Measurements from ENCODE around the gene ARHGAP6. TPM values are rescaled to one million over a fixed set of nuclear protein-coding genes. Genes with fewer than 3 reads are reported as not detected.

Gene ARHGAP6
- total and polyA plus RNA-seq, 9 of the 15 experiments (the other 6 are each of a cell fraction or from before 2014, with no cell fraction given): 12.5 to 63.6 (median 41.8) TPM

DNA sequence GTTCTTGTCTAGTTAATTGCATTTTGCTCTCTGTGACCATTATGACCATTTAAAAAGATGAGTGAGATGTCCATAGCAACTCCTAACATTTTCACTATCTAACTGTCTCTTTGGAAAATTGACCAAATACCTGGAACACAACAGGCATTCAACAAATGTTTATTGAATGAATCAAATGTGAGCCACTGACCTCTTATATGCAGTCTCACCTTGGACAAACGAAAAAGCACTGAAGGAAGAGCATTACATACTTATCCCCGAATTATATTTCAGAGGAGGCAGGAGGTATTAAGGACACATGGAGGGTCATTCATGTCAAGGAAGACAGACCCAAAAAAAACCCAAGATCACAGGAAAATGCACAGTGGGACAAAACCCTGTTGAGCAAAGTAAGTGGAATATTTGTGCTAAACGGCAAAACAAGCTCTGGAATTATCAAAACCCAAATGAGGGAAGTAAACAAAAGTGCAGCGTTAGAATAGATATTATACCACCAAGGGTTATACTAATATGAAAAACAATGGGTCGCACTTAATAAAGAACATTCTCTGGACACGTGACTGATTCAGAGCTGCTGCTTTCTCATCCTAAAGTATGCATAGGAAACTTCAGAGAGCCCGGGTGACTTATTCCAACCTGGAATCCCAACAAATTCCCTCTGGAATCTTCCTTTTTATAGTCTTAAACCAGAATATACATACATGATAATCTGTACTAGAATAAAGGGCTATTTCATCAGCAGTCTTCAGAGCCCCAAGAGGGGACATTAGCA is 240.6 kb downstream of the ARHGAP6 start (continued):
- TF ChIP-seq, protein P1, sequence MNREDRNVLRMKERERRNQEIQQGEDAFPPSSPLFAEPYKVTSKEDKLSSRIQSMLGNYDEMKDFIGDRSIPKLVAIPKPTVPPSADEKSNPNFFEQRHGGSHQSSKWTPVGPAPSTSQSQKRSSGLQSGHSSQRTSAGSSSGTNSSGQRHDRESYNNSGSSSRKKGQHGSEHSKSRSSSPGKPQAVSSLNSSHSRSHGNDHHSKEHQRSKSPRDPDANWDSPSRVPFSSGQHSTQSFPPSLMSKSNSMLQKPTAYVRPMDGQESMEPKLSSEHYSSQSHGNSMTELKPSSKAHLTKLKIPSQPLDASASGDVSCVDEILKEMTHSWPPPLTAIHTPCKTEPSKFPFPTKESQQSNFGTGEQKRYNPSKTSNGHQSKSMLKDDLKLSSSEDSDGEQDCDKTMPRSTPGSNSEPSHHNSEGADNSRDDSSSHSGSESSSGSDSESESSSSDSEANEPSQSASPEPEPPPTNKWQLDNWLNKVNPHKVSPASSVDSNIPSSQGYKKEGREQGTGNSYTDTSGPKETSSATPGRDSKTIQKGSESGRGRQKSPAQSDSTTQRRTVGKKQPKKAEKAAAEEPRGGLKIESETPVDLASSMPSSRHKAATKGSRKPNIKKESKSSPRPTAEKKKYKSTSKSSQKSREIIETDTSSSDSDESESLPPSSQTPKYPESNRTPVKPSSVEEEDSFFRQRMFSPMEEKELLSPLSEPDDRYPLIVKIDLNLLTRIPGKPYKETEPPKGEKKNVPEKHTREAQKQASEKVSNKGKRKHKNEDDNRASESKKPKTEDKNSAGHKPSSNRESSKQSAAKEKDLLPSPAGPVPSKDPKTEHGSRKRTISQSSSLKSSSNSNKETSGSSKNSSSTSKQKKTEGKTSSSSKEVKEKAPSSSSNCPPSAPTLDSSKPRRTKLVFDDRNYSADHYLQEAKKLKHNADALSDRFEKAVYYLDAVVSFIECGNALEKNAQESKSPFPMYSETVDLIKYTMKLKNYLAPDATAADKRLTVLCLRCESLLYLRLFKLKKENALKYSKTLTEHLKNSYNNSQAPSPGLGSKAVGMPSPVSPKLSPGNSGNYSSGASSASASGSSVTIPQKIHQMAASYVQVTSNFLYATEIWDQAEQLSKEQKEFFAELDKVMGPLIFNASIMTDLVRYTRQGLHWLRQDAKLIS (CRISPR knock-in tag; IDR thresholded peaks at IDR 0.05): no peak
- TF ChIP-seq POLR3A (IDR thresholded peaks at IDR 0.05; ENCODE audit: borderline replicate concordance, extremely low read depth, insufficient read depth, insufficient read length) (no peak), POLR2H (tag; IDR thresholded peaks at IDR 0.05; ENCODE audit: low read depth) (0 out of 2 replicates have a peak, but pooled peaks have one; percentile 20), ARNT (IDR thresholded peaks at IDR 0.05) (no peak), CBFA2T2 (conservative IDR thresholded peaks at IDR 0.05) (0 out of 2 replicates have a peak, but pooled peaks have one; percentile 13), MTA1 (IDR thresholded peaks at IDR 0.05; ENCODE audit: borderline replicate concordance) (no peak), POLR2G (IDR thresholded peaks at IDR 0.05; ENCODE audit: low read depth, low read length) (peak; percentile 11; the same call in 1 of the 2 replicates), SOX6 (IDR thresholded peaks at IDR 0.05) (0 out of 2 replicates have a peak, but pooled peaks have one; percentile 7), RAD51 (IDR thresholded peaks at IDR 0.05; ENCODE audit: borderline replicate concordance, low read depth) (peak; percentile 84), NCOA4 (IDR thresholded peaks at IDR 0.05; ENCODE audit: partially characterized antibody) (no peak), YBX1 (IDR thresholded peaks at IDR 0.05) (no peak)
- TF ChIP-seq, protein P2, sequence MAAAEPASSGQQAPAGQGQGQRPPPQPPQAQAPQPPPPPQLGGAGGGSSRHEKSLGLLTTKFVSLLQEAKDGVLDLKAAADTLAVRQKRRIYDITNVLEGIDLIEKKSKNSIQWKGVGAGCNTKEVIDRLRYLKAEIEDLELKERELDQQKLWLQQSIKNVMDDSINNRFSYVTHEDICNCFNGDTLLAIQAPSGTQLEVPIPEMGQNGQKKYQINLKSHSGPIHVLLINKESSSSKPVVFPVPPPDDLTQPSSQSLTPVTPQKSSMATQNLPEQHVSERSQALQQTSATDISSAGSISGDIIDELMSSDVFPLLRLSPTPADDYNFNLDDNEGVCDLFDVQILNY (CRISPR knock-in tag; IDR thresholded peaks at IDR 0.05): no peak
- TF ChIP-seq, protein P3, sequence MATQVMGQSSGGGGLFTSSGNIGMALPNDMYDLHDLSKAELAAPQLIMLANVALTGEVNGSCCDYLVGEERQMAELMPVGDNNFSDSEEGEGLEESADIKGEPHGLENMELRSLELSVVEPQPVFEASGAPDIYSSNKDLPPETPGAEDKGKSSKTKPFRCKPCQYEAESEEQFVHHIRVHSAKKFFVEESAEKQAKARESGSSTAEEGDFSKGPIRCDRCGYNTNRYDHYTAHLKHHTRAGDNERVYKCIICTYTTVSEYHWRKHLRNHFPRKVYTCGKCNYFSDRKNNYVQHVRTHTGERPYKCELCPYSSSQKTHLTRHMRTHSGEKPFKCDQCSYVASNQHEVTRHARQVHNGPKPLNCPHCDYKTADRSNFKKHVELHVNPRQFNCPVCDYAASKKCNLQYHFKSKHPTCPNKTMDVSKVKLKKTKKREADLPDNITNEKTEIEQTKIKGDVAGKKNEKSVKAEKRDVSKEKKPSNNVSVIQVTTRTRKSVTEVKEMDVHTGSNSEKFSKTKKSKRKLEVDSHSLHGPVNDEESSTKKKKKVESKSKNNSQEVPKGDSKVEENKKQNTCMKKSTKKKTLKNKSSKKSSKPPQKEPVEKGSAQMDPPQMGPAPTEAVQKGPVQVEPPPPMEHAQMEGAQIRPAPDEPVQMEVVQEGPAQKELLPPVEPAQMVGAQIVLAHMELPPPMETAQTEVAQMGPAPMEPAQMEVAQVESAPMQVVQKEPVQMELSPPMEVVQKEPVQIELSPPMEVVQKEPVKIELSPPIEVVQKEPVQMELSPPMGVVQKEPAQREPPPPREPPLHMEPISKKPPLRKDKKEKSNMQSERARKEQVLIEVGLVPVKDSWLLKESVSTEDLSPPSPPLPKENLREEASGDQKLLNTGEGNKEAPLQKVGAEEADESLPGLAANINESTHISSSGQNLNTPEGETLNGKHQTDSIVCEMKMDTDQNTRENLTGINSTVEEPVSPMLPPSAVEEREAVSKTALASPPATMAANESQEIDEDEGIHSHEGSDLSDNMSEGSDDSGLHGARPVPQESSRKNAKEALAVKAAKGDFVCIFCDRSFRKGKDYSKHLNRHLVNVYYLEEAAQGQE (IDR thresholded peaks at IDR 0.05; ENCODE audit: borderline replicate concordance): 0 out of 2 replicates have a peak, but pooled peaks have one; percentile 20
- TF ChIP-seq, protein P3 (CRISPR knock-in tag; IDR thresholded peaks at IDR 0.05; ENCODE audit: low read depth): no peak
